Cerebellar cortex (tissue), 1 donor: ENCODE results near the gene ANKRD24.
"Not testable (repeated sequence)": the region's sequence is repeated elsewhere in the genome, so short reads cannot be mapped to it uniquely, and the experiment has no call there.

Experiments
- DNase-seq: peaks from one replicate; pipeline ENCODE4 v3.0.0-alpha.2; 2015; ENCODE audit warnings: low spot score

Gene ANKRD24

GRCh38 chr19:4182084-4182810, at the start of gene ANKRD24, which contains the start of gene SIRT6:
Gene ANKRD24 (plus strand): TSS chr19:4182689. CDS start chr19:4186426, 3,737 bp downstream.
Gene SIRT6 (minus strand): TSS chr19:4182563. CDS start chr19:4182539, 24 bp downstream.
- DNase-seq, result peak; percentile 94

GRCh38 chr19:4134351-4134750, 48.1 kb upstream of the ANKRD24 start:
- DNase-seq, result no peak

GRCh38 chr19:4135386-4135785, 47.1 kb upstream of the ANKRD24 start:
- DNase-seq, result not testable (repeated sequence)

- no peak for DNase-seq
These were observed 45.8 kb upstream of the ANKRD24 start for GRCh38 chr19:4136680-4137088.

GRCh38 chr19:4138445-4138844, 44.0 kb upstream of the ANKRD24 start:
- no peak for DNase-seq

- peak; percentile 71 for DNase-seq
These were observed 42.8 kb upstream of the ANKRD24 start for GRCh38 chr19:4139614-4140236.

- DNase-seq, result peak; percentile 70
These were observed 42.2 kb upstream of the ANKRD24 start for GRCh38 chr19:4140237-4140711.

GRCh38 chr19:4142916-4143315, 39.6 kb upstream of the ANKRD24 start:
- DNase-seq, result not testable (repeated sequence)

- no peak for DNase-seq
These were observed 37.7 kb upstream of the ANKRD24 start for GRCh38 chr19:4144666-4145249.

GRCh38 chr19:4149518-4150288, 32.8 kb upstream of the ANKRD24 start:
- no peak for DNase-seq

- DNase-seq, result no peak
These were observed 30.9 kb upstream of the ANKRD24 start for GRCh38 chr19:4151623-4152022.

GRCh38 chr19:4152241-4152998, 30.1 kb upstream of the ANKRD24 start:
- no peak for DNase-seq

GRCh38 chr19:4154571-4155312, 27.7 kb upstream of the ANKRD24 start:
- no peak for DNase-seq

GRCh38 chr19:4157164-4157563, 25.3 kb upstream of the ANKRD24 start:
- DNase-seq, result no peak

- DNase-seq, result not testable (repeated sequence)
These were observed 24.5 kb upstream of the ANKRD24 start for GRCh38 chr19:4157971-4158370.

- DNase-seq, result no peak
These were observed 20.9 kb upstream of the ANKRD24 start for GRCh38 chr19:4161415-4162077.

GRCh38 chr19:4164262-4164661, 18.2 kb upstream of the ANKRD24 start:
- DNase-seq, result no peak

GRCh38 chr19:4171676-4172075, 10.8 kb upstream of the ANKRD24 start:
- no peak for DNase-seq

GRCh38 chr19:4172861-4173473, 9.5 kb upstream of the ANKRD24 start:
- DNase-seq, result no peak
